ENCODE data around the gene KAT5.
"Not testable (repeated sequence)": the region's sequence is repeated elsewhere in the genome, so short reads cannot be mapped to it uniquely, and the experiment has no call there.

Gene KAT5

GRCh38 chr11:65710421-65710820 lies 1.6 kb upstream of the KAT5 start:
- no peak for DNase-seq

GRCh38 chr11:65712633-65713076 lies 603 bp downstream of the KAT5 start:
- DNase-seq, result no peak

GRCh38 chr11:65713212-65713969 lies 1.3 kb downstream of the KAT5 start:
- DNase-seq, result no peak

GRCh38 chr11:65714433-65714832 lies 2.4 kb downstream of the KAT5 start:
- no peak for DNase-seq

- no peak for DNase-seq
Measured at GRCh38 chr11:65716302-65716701, 4.2 kb downstream of the KAT5 start.

- no peak for DNase-seq
Measured at GRCh38 chr11:65716774-65717405, 4.8 kb downstream of the KAT5 start.

- DNase-seq, result no peak
Measured at GRCh38 chr11:65717906-65718305, 5.9 kb downstream of the KAT5 start.

GRCh38 chr11:65718531-65718930 lies 6.5 kb downstream of the KAT5 start:
- no peak for DNase-seq

- DNase-seq, result no peak
Measured at GRCh38 chr11:65718964-65719492, 7.0 kb downstream of the KAT5 start.

GRCh38 chr11:65719871-65720210 lies 7.8 kb downstream of the KAT5 start:
- DNase-seq, result no peak

- DNase-seq, result peak; percentile 69
Measured at GRCh38 chr11:65720211-65720934, 8.3 kb downstream of the KAT5 start, which contains the start of gene RNASEH2C. TSS of gene RNASEH2C (minus strand) at chr11:65720798. CDS start at chr11:65720758, 40 bp downstream.

GRCh38 chr11:65722261-65722660 lies 10.2 kb downstream of the KAT5 start:
- DNase-seq, result no peak

- no peak for DNase-seq
Measured at GRCh38 chr11:65726660-65727059, 14.6 kb downstream of the KAT5 start.

GRCh38 chr11:65727865-65728264 lies 15.8 kb downstream of the KAT5 start:
- DNase-seq, result no peak

- DNase-seq, result no peak
Measured at GRCh38 chr11:65730461-65730860, 18.4 kb downstream of the KAT5 start.

GRCh38 chr11:65735111-65735510 lies 23.1 kb downstream of the KAT5 start:
- not testable (repeated sequence) for DNase-seq

- no peak for DNase-seq
Measured at GRCh38 chr11:65736810-65737209, 24.8 kb downstream of the KAT5 start.

GRCh38 chr11:65739022-65739421 lies 27.0 kb downstream of the KAT5 start:
- DNase-seq, result no peak

GRCh38 chr11:65741185-65741584 lies 29.1 kb downstream of the KAT5 start:
- DNase-seq, result no peak

GRCh38 chr11:65742353-65742752 lies 30.3 kb downstream of the KAT5 start:
- no peak for DNase-seq

GRCh38 chr11:65743681-65744025 lies 31.6 kb downstream of the KAT5 start:
- no peak for DNase-seq

- no peak for DNase-seq
Measured at GRCh38 chr11:65744026-65744698, 32.1 kb downstream of the KAT5 start.

- DNase-seq, result no peak
Measured at GRCh38 chr11:65744699-65745042, 32.6 kb downstream of the KAT5 start.
